Type B pancreatic cell (in vitro differentiated cells): ENCODE results near the gene SUSD3. TPM values are rescaled to one million over a fixed set of nuclear protein-coding genes. Genes with fewer than 3 reads are reported as not detected.

Experiments
- DNase-seq: peaks from one replicate; pipeline ENCODE4 v3.0.0; 2021; ENCODE audit warnings: mixed read lengths; ENCODE audit not compliant: unreplicated experiment; ENCODE audit errors: extremely low spot score
- H3K27ac Mint-ChIP-seq: 2 replicates; pipeline ENCODE4 v1.8.0; 2021; ENCODE audit warnings: mild to moderate bottlenecking, mixed read lengths
- H3K27me3 Mint-ChIP-seq: 2 replicates; pipeline ENCODE4 v1.8.0; 2021; ENCODE audit warnings: mixed read lengths
- H3K36me3 Mint-ChIP-seq: 2 replicates; pipeline ENCODE4 v1.8.0; 2021; ENCODE audit warnings: mixed read lengths
- H3K4me1 Mint-ChIP-seq: one replicate; pipeline ENCODE4 v1.8.0; 2021; ENCODE audit warnings: mixed read lengths; ENCODE audit not compliant: unreplicated experiment
- H3K4me3 Mint-ChIP-seq: 2 replicates; pipeline ENCODE4 v1.8.0; 2021; ENCODE audit warnings: mild to moderate bottlenecking, mixed read lengths
- H3K9me3 Mint-ChIP-seq: 2 replicates; pipeline ENCODE4 v1.8.0; 2021; ENCODE audit warnings: mixed read lengths
- total RNA-seq: library from RNA; stranded (reverse); gene quantifications from 2 replicates; pipeline ENCODE4 v1.2.1, GENCODE V29; 2021; ENCODE audit warnings: low replicate concordance
- TF ChIP-seq, protein P1 (sequence below): fragments of 200-600 bp; sonication (generic); conservative IDR thresholded peaks from 2 replicates; pipeline ENCODE4 v1.5.0; 2021; ENCODE audit warnings: antibody characterized with exemption, mild to moderate bottlenecking

The SUSD3 gene
- total RNA-seq, 1 donor from 2014 or later, result 1.5 TPM

- no peak overlapping the region for H3K4me3 Mint-ChIP-seq
- H3K27me3 Mint-ChIP-seq, result no peaks in the 10 kb centered on the region
- H3K9me3 Mint-ChIP-seq, result no peaks in the 10 kb centered on the region
- TF ChIP-seq, protein P1, sequence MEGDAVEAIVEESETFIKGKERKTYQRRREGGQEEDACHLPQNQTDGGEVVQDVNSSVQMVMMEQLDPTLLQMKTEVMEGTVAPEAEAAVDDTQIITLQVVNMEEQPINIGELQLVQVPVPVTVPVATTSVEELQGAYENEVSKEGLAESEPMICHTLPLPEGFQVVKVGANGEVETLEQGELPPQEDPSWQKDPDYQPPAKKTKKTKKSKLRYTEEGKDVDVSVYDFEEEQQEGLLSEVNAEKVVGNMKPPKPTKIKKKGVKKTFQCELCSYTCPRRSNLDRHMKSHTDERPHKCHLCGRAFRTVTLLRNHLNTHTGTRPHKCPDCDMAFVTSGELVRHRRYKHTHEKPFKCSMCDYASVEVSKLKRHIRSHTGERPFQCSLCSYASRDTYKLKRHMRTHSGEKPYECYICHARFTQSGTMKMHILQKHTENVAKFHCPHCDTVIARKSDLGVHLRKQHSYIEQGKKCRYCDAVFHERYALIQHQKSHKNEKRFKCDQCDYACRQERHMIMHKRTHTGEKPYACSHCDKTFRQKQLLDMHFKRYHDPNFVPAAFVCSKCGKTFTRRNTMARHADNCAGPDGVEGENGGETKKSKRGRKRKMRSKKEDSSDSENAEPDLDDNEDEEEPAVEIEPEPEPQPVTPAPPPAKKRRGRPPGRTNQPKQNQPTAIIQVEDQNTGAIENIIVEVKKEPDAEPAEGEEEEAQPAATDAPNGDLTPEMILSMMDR, result no peak
- no peak for DNase-seq
- H3K36me3 Mint-ChIP-seq, result no peaks in the 10 kb centered on the region
- H3K4me1 Mint-ChIP-seq, result peaks cover 4% of the 10 kb centered on the region
- no peak overlapping the region for H3K27ac Mint-ChIP-seq
Observed at GRCh38 chr9:93039976-93040375, 18.5 kb upstream of the SUSD3 start.

DNA sequence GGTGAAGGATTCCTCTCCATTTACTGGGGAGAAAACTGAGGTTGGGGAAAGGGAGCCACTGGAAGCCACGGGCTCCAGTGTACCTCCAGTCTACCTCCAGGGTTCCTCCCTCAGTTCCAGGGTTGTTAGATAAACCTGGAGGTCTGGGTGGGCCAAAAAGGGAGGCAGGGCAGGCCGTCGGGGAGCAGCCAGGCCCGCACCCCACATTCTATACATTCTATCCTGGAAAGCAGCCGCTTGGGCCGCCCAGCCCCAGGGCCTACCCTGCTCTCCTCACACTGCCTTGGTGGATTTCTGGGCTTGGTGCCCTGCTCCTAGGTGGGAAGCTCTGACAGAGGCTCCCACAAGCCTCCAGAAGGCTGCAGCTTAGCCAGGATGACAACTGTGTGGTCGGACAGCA is 18.1 kb upstream of the SUSD3 start:
- Mint-ChIP-seq H3K27ac (no peak overlapping the region), H3K9me3 (no peaks in the 10 kb centered on the region), H3K4me1 (peaks cover 4% of the 10 kb centered on the region), H3K27me3 (no peaks in the 10 kb centered on the region), H3K4me3 (no peak overlapping the region), H3K36me3 (no peaks in the 10 kb centered on the region)
- TF ChIP-seq, protein P1, result no peak
- DNase-seq, result no peak

DNA sequence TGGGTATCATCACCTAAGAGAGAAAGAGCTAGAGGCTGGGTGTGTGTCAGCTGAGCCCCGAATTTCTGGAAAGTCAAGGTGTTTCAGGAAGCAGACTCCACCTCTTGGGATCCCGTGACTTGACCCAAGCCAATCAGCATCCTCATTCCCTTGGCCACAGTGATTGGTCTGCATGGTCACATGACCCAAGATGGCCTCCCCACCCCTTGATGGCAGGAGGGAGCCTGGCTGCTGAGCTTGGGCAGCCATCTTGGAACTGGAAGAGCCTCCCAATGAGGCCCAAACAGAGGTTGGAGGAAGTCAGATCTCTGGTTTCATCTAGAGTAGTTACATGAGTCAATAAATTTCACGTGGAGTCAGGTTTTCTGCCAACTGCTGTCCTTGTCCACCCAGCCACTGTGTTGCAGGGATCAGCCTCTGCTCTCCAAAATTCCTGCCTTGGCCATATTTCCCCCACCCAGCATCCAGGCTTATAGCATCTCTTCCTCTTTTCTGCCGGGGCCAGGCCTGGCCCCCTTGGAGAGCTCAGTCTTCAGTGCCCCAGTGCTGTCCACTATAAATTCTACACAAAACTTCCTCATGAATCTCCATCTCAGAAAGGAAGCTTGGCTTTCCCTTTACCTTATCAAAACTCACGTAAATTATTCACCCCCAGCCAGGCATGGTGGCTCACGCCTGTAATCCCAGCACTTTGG is 17.2 kb upstream of the SUSD3 start:
- H3K27me3 Mint-ChIP-seq, result no peaks in the 10 kb centered on the region
- no peak overlapping the region for H3K4me3 Mint-ChIP-seq
- no peak for DNase-seq
- peaks cover 4% of the 10 kb centered on the region for H3K4me1 Mint-ChIP-seq
- TF ChIP-seq, protein P1, result no peak
- no peak overlapping the region for H3K27ac Mint-ChIP-seq
- no peaks in the 10 kb centered on the region for H3K9me3 Mint-ChIP-seq
- H3K36me3 Mint-ChIP-seq, result no peaks in the 10 kb centered on the region

GRCh38 chr9:93043122-93043521 is 15.4 kb upstream of the SUSD3 start:
- H3K4me1 Mint-ChIP-seq, result no peaks in the 10 kb centered on the region
- no peak overlapping the region for H3K4me3 Mint-ChIP-seq
- no peaks in the 10 kb centered on the region for H3K9me3 Mint-ChIP-seq
- H3K27ac Mint-ChIP-seq, result no peak overlapping the region
- TF ChIP-seq, protein P1, result no peak
- peaks cover 6% of the 10 kb centered on the region for H3K27me3 Mint-ChIP-seq
- DNase-seq, result no peak
- H3K36me3 Mint-ChIP-seq, result no peaks in the 10 kb centered on the region

- no peaks in the 10 kb centered on the region for H3K4me1 Mint-ChIP-seq
- TF ChIP-seq, protein P1, result no peak
- DNase-seq, result no peak
- no peaks in the 10 kb centered on the region for H3K9me3 Mint-ChIP-seq
- H3K36me3 Mint-ChIP-seq, result no peaks in the 10 kb centered on the region
- peaks cover 6% of the 10 kb centered on the region for H3K27me3 Mint-ChIP-seq
- no peak overlapping the region for H3K4me3 Mint-ChIP-seq
- H3K27ac Mint-ChIP-seq, result no peak overlapping the region
Observed at GRCh38 chr9:93045521-93045920, 13.0 kb upstream of the SUSD3 start.
